PC-9 (cell line): ENCODE measurements around the gene CRABP2. TPM values are rescaled to one million over a fixed set of nuclear protein-coding genes. Genes with fewer than 3 reads are reported as not detected.

Experiments used
- BruUV-seq: library from RNA; stranded (reverse); fragments of 400-500 nt; replicated peaks from 2 replicates; lab custom pipeline; 2021; lab: Mats Ljungman, UMichigan
- CTCF ChIA-PET: fragments of 300-600 bp; sonication (Branson Sonifier 250); formaldehyde crosslinking; loops from one replicate; lab custom pipeline; 2022; ENCODE audit warnings: antibody characterized with exemption; lab: Charles Lee
- POLR2A ChIA-PET: fragments of 300-600 bp; sonication (Branson Sonifier 250); formaldehyde crosslinking; loops from one replicate; lab custom pipeline; 2022; ENCODE audit warnings: antibody characterized with exemption; ENCODE audit not compliant: unreplicated experiment; lab: Charles Lee
- DNase-seq, 2 experiments: peaks; one replicate each; pipeline versions ENCODE4 v3.0.0 to v3.0.0-alpha.2; 2015 to 2022; ENCODE audit warnings: mixed read lengths in 1 of 2
- H2AFZ ChIP-seq: fragments of 200-600 bp; sonication (generic); 2 replicates; pipeline ENCODE4 v1.8.1; 2017; ENCODE audit warnings: antibody characterized with exemption
- H3F3A ChIP-seq: fragments of 200-600 bp; sonication (generic); 2 replicates; pipeline ENCODE4 v1.8.1; 2017; ENCODE audit warnings: antibody characterized with exemption, mild to moderate bottlenecking, low read depth; ENCODE audit not compliant: insufficient read depth
- H3K27ac ChIP-seq: fragments of 200-600 bp; sonication (generic); 2 replicates; pipeline ENCODE4 v1.6.1; 2016; ENCODE audit warnings: mixed run types
- H3K27me3 ChIP-seq: fragments of 200-600 bp; sonication (generic); 2 replicates; pipeline ENCODE4 v1.6.1; 2016; ENCODE audit warnings: low read depth, mixed run types; ENCODE audit not compliant: insufficient read depth
- H3K36me3 ChIP-seq: fragments of 200-600 bp; sonication (generic); 2 replicates; pipeline ENCODE4 v1.6.1; 2016; ENCODE audit warnings: low read depth, mixed run types
- H3K4me1 ChIP-seq: fragments of 200-600 bp; sonication (generic); replicated peaks from 2 replicates; pipeline ENCODE4 v1.6.1; 2016; ENCODE audit warnings: mixed run types; ENCODE audit not compliant: insufficient read depth
- H3K4me2 ChIP-seq: fragments of 200-600 bp; sonication (generic); 2 replicates; pipeline ENCODE4 v1.6.1; 2017; ENCODE audit warnings: mixed run types
- H3K4me3 ChIP-seq: fragments of 200-600 bp; sonication (generic); 2 replicates; pipeline ENCODE4 v1.6.1; 2016; ENCODE audit warnings: mixed run types
- H3K79me2 ChIP-seq: fragments of 200-600 bp; sonication (generic); 2 replicates; pipeline ENCODE4 v1.6.1; 2017; ENCODE audit warnings: low read depth, mixed run types
- H3K9me2 ChIP-seq: fragments of 200-600 bp; sonication (generic); 2 replicates; pipeline ENCODE4 v1.8.1; 2017; ENCODE audit warnings: mild to moderate bottlenecking; ENCODE audit not compliant: insufficient read depth
- H3K9me3 ChIP-seq: fragments of 200-600 bp; sonication (generic); 2 replicates; pipeline ENCODE4 v1.8.1; 2016; ENCODE audit warnings: low read depth; ENCODE audit not compliant: insufficient read depth
- H4K20me1 ChIP-seq: fragments of 200-600 bp; sonication (generic); 2 replicates; pipeline ENCODE4 v1.8.1; 2017; ENCODE audit not compliant: insufficient read depth
- EZH2 ChIP-seq: fragments of 200-600 bp; sonication (generic); IDR thresholded peaks from 2 replicates; pipeline ENCODE4 v1.8.0; 2017; ENCODE audit warnings: antibody characterized with exemption, low read depth
- intact Hi-C: fragments of 100-400 bp; cut with micrococcal nuclease; formaldehyde crosslinking; loops from one replicate; pipeline ENCODE4 v1.10.0; 2022; ENCODE audit not compliant: unreplicated experiment
- total RNA-seq: library from RNA; stranded (reverse); gene quantifications from 2 replicates; pipeline ENCODE4 v1.2.3, GENCODE V29; 2021
- TF ChIP-seq, protein P1 (sequence below): fragments of 200-600 bp; sonication (generic); conservative IDR thresholded peaks from 2 replicates; pipeline ENCODE4 v1.6.1; 2017; ENCODE audit warnings: mixed run types, antibody characterized with exemption, mild to moderate bottlenecking, moderate library complexity

CRABP2 gene
- total RNA-seq, 1 experiment from 2014 or later: 142 TPM

DNA sequence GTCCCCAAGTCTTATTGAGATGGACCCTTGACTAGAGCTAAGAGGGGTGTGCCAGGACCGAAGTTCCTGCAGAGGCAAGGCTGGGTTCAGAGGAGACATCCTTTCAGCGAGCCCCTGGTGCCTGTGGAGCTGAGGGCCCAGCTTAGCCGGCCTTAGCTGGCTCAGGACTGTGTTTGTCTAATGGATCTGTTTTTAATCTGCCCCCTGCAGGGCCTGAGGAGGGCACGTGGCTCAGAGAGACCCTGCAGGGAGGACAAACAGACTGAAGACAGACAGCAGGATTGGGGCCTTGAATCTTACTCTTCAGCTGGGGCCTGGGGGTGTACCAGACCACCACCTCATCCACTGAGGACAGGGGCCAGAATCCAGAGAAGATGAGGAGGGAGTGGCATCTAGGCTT, 1.6 kb downstream of the CRABP2 start:
- Histone ChIP-seq H3F3A (peaks cover 10% of the 10 kb centered on the region), H3K4me1 (peaks cover 25% of the 10 kb centered on the region), H3K27ac (no peak overlapping the region), H2AFZ (no peak overlapping the region), H3K9me2 (no peaks in the 10 kb centered on the region), H3K4me3 (peak overlapping the region; percentile 79; the same call in 1 of the 2 replicates), H3K27me3 (no peaks in the 10 kb centered on the region), H3K9me3 (no peaks in the 10 kb centered on the region), H4K20me1 (no peaks in the 10 kb centered on the region), H3K79me2 (peaks cover 30% of the 10 kb centered on the region), H3K4me2 (peak overlapping the region; percentile 92), H3K36me3 (no peaks in the 10 kb centered on the region; the same call in 1 of the 2 replicates)
- TF ChIP-seq EZH2: no peak
- TF ChIP-seq, protein P1, sequence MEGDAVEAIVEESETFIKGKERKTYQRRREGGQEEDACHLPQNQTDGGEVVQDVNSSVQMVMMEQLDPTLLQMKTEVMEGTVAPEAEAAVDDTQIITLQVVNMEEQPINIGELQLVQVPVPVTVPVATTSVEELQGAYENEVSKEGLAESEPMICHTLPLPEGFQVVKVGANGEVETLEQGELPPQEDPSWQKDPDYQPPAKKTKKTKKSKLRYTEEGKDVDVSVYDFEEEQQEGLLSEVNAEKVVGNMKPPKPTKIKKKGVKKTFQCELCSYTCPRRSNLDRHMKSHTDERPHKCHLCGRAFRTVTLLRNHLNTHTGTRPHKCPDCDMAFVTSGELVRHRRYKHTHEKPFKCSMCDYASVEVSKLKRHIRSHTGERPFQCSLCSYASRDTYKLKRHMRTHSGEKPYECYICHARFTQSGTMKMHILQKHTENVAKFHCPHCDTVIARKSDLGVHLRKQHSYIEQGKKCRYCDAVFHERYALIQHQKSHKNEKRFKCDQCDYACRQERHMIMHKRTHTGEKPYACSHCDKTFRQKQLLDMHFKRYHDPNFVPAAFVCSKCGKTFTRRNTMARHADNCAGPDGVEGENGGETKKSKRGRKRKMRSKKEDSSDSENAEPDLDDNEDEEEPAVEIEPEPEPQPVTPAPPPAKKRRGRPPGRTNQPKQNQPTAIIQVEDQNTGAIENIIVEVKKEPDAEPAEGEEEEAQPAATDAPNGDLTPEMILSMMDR: no peak; the same call in 1 of the 2 replicates
- intact Hi-C loops: no loop called here
- POLR2A ChIA-PET: interaction anchor here (0.6 kb wide), 1 partner anchor 203 kb away, joined by 15 read pairs; the partner anchor contains the start of gene MEF2D
- CTCF ChIA-PET: interaction anchor here (8.4 kb wide), 1 partner anchor 13 kb away, joined by 109 read pairs; no protein-coding TSS in a partner anchor
- DNase-seq: no peak
- BruUV-seq: no TSS peak

DNA sequence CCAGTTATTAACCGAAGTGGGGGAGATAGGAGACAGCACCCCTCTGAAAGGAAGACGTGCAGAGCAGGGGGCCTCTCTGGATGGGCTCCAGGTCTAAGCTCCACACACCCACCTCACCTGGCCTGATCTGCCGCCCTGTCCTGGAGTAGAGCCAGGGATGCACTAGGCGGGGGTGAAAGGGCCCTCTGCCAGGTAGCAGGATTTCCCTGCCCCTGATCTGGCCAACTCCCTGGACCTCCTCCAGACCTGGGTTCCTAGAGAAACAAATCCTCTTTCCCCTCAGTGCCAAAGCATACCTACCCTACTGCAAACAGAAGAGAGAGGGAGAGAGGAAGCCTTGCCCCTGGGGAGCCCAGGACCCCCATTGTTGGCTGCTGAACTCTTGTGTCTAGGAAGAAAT, 2.0 kb downstream of the CRABP2 start:
- no peak overlapping the region for H3K27ac ChIP-seq
- intact Hi-C loops: no loop called here

DNA sequence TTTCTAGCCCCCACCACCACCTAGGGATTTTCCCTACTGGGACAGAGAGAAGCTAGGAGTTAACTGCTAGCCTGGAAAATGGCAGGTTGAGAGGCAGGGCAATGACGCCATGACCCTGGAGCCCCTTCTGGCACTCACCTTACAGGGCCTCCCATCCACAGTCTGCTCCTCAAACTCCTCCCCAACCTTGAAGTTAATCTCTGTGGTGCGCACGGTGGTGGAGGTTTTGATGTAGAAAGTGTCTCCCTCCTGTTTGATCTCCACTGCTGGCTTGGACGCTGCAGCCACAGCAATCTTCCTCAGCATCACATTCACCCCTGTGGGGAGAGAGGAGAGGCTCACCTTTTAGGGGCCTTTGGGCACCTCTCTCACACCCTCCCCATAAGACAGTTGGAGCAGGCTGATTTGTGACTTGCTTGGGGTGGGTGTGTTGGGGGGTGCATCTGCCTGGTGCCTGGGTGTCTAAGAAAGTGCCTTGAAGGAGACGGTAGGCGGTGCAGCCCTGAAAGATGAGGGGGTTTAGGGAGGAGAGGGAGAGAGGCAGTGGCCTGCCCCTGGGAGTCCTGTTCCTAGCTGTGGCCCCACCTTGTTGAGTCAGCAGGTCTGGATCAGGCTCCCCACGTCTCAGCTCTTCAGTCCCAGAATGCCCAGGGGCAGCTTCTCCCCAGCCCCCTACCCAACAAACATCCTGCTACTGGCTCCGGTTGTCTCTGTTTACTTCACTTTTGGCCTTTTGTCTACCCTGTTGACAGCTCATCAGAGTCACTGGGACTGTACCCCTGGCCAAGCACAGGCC, 4.4 kb downstream of the CRABP2 start:
- no peaks in the 10 kb centered on the region for H3K27me3 ChIP-seq
- H3K9me3 ChIP-seq: no peaks in the 10 kb centered on the region
- H3K27ac ChIP-seq: no peak overlapping the region
- H3K36me3 ChIP-seq: no peaks in the 10 kb centered on the region; the same call in 1 of the 2 replicates
- no peak for DNase-seq
- H3K79me2 ChIP-seq: peaks cover 30% of the 10 kb centered on the region
- intact Hi-C loops: no loop called here
- no peak overlapping the region for H3K4me3 ChIP-seq
- H4K20me1 ChIP-seq: no peaks in the 10 kb centered on the region
- BruUV-seq: no TSS peak
- TF ChIP-seq EZH2: no peak
- TF ChIP-seq, protein P1: no peak
- POLR2A ChIA-PET: interaction anchor here (0.6 to 0.7 kb wide), 3 partner anchors 19 to 114 kb away, joined by 3 to 4 read pairs (median 4); partner anchors contain the start of gene PRCC
- CTCF ChIA-PET: interaction anchor here (0.6 to 8.4 kb wide), 2 partner anchors 11 to 159 kb away, joined by 3 to 109 read pairs; no protein-coding TSS in a partner anchor
- peaks cover 25% of the 10 kb centered on the region for H3K4me1 ChIP-seq
- no peaks in the 10 kb centered on the region for H3K9me2 ChIP-seq
- H3K4me2 ChIP-seq: no peak overlapping the region; the same call in 1 of the 2 replicates
- no peak overlapping the region for H2AFZ ChIP-seq
- H3F3A ChIP-seq: peaks cover 12% of the 10 kb centered on the region

More for the DNA sequence above, 2.0 kb downstream of the CRABP2 start:
- POLR2A ChIA-PET: interaction anchor here (0.6 to 0.7 kb wide), 4 partner anchors 9 to 202 kb away, joined by 4 to 10 read pairs (median 6); no protein-coding TSS in a partner anchor
- Histone ChIP-seq H3K79me2 (peaks cover 30% of the 10 kb centered on the region), H3K9me3 (no peaks in the 10 kb centered on the region), H3K4me1 (peaks cover 25% of the 10 kb centered on the region), H3K9me2 (no peaks in the 10 kb centered on the region), H4K20me1 (no peaks in the 10 kb centered on the region), H3K4me2 (peak overlapping the region; percentile 92), H3K27me3 (no peaks in the 10 kb centered on the region), H2AFZ (no peak overlapping the region), H3F3A (peaks cover 10% of the 10 kb centered on the region), H3K4me3 (peak overlapping the region; percentile 79; the same call in 1 of the 2 replicates), H3K36me3 (no peaks in the 10 kb centered on the region; the same call in 1 of the 2 replicates)
- CTCF ChIA-PET: interaction anchor here (0.6 to 8.4 kb wide), 2 partner anchors 9 to 13 kb away, joined by 4 to 109 read pairs; no protein-coding TSS in a partner anchor
- TF ChIP-seq, protein P1: no peak
- TF ChIP-seq EZH2: no peak
- DNase-seq: no peak
- no TSS peak for BruUV-seq
